ENCODE results near the gene PRKAG2.

- TF ChIP-seq MAX (IDR thresholded peaks at IDR 0.05) = no peak
- TF ChIP-seq CREB1 (IDR thresholded peaks at IDR 0.05; ENCODE audit: low read depth) = no peak
These were observed 84.8 kb downstream of the PRKAG2 start for GRCh38 chr7:151792086-151792485.
